Measurements from ENCODE around the gene SHE.
"Not testable (repeated sequence)": the region's sequence is repeated elsewhere in the genome, so short reads cannot be mapped to it uniquely, and the experiment has no call there.

SHE gene

GRCh38 chr1:154514066-154514553 is 11.9 kb upstream of the SHE start:
- no peak for DNase-seq (ENCODE audit: low read depth)

GRCh38 chr1:154512760-154513159 is 10.5 kb upstream of the SHE start:
- DNase-seq (ENCODE audit: low read depth), result no peak

GRCh38 chr1:154503898-154504297 is 1.7 kb upstream of the SHE start:
- no peak for DNase-seq (ENCODE audit: low read depth)

- DNase-seq (ENCODE audit: low read depth), result no peak
Measured at GRCh38 chr1:154502744-154503115, 518 bp upstream of the SHE start.

GRCh38 chr1:154501423-154502065 is 668 bp downstream of the SHE start:
- DNase-seq (ENCODE audit: low read depth), result no peak

- DNase-seq (ENCODE audit: low read depth), result no peak
Measured at GRCh38 chr1:154500533-154500932, 1.7 kb downstream of the SHE start.

DNA sequence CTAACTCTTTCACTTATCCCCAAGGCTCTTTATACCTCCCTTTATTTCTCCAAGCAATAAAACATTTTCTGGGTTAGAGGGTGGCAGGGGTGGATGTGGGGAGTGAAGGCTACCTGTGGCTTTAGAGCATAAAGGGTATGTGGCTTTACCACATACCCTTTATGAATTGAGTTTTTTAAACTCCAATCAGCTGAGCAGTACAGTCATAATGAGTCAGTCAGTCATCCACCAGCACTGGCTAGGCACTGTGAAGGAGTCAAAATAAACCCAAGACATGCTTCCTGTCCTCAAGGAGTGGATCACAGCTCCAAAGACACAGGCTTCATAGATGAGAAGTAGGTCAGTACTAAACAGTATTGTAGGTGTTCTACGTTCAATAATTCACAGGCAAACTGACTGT is 2.8 kb downstream of the SHE start:
- no peak for DNase-seq (ENCODE audit: low read depth)

DNA sequence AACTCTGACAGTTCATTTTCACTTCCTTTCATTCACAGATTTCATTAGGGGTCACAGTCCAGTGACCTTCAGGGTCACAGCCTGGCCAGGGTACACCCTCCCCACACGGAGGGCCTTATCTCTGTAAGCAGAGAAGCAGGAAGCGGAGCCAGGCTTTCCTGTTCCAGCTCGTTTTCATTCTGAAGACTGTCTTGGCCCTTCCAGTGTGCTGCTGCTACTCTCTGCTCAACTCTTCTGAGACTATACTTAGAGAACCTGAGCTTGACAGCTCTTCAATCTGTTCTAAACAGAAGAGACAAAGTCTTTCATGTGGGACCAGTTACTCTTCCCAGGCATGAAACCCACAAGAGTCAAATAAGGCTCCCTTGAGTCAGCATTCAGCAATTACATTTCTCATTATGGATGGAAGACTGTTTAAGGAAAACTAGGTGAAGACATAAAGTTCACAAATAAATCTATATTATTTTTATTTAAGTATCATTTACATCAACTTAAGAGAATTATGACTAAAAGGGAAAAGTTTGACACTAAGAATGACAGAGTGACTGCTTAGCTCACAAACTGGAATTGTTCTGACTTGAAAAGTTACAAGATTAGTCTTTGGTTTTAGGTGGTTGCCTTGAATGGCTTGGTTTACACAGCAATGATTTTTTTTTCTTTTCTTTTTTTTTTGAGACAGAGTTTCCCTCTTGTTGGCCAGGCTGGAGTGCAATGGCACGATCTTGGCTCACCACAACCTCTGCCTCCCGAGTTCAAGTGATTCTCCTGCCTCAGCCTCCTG is 5.0 kb downstream of the SHE start:
- DNase-seq (ENCODE audit: low read depth), result no peak

GRCh38 chr1:154496383-154496782 is 5.8 kb downstream of the SHE start:
- no peak for DNase-seq (ENCODE audit: low read depth)

- no peak for DNase-seq (ENCODE audit: low read depth)
Measured at GRCh38 chr1:154495496-154496273, 6.5 kb downstream of the SHE start.

DNA sequence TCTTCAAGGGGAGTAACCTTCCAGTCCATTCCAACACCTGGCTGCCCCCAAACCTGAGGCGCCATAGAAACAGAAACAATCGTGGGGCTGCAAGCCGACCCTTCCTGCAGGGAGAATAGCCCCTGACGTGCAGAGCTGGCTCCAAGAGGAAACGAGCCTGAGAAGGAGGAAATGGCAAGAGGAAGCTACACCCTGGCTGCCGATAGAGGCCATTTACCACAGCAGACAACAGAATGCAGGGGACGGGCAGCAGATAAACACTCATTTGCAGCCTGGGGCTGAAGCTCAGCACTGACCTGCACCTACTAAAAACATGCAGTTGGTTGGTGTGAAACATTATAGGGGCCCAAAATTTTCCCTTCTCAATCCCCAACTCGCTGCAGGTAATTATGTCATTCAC is 8.9 kb downstream of the SHE start:
- DNase-seq (ENCODE audit: low read depth), result no peak

GRCh38 chr1:154492115-154492514 is 10.1 kb downstream of the SHE start:
- no peak for DNase-seq (ENCODE audit: low read depth)

GRCh38 chr1:154490317-154490716 is 11.9 kb downstream of the SHE start:
- DNase-seq (ENCODE audit: low read depth), result no peak

DNA sequence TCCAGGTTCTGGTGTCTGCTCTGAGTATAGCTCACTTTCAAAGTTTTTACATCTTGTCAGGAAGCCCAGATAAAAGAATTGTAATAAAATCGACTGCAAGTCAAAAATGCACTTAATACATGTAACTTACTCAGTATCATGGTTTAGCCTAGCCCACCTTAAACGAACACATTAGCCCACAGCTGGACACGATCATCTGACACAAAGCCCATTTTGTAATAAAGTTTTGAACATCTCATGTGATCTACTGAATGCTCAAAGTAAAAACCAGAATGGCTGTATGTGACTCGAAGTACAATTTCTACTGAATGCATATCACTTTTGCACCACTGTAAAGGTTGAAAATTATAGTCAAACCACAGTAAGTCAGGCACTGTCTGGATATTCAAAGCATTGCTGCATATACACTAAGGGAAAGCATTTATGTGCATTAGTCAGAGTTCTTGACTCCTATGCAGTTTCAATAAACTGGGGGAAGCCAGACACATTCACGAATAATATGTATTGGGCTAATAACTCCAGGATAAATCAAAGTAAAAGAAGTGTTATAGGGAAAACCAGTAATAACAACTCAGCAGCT is 12.4 kb downstream of the SHE start:
- no peak for DNase-seq (ENCODE audit: low read depth)

DNA sequence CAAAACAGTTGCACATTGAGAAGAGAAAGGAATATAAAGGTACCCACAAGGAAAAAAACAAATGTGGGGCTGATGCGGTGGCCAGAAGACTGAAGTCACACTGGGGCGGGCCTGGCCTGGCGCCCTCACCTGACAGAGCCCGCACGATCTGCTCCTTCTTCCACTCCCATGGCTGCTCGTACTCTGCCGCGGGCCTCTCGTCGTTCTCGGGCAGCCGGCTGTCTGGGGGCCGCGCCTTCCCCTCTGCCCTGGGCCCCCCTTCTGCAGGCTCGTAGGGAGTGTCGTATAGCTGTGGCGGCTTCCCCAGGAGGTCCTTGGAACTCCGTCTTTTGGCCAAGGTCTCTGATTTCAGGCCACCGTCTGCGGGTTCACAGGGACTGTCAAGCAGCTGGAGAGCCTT is 13.3 kb downstream of the SHE start:
- no peak for DNase-seq (ENCODE audit: low read depth)

DNA sequence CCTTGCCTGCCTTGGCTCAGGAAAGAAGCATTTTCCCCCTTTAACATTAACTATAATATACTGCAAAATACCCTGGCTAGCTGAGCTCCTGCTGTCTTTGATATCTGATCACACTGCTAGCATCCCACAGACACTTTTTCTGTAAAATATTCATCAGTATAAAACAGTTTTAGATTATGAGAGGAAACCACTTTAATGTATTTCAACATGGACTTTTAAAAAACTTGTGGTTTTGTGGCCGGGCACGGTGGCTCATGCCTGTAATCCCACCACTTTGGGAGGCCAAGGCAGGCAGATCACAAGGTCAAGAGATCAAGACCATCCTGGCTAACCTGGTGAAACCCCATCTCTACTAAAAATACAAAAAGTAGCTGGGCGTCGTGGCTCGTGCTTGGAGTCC is 15.5 kb downstream of the SHE start:
- not testable (repeated sequence) for DNase-seq (ENCODE audit: low read depth)

DNA sequence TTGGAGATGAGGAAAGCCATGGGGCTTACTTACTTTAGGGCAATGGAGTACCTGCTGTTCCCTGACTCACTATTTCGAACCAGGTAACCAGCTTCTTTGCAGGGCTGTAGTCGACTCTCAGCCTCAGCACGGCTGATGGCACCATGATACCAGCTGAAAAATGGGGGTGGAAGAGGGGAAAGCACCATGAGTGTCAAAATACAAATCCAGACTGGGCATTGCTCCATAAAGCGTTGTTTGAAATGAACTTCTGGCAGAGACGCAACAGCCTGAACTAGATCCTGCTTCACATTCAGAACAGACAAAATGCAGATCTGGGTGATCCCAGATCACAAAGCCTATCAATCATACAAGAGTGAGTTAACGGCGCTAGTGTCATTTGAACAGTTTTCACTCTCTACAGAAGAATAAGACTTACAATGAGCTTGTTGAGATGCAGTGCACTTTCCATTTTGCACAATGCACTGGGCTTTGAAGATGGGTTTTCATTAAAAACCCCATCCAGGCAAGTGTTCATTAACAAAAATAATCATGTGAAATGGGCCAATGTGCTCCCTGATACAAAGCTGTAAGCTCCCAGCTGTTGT is 16.2 kb downstream of the SHE start:
- no peak for DNase-seq (ENCODE audit: low read depth)

- DNase-seq (ENCODE audit: low read depth), result no peak
Measured at GRCh38 chr1:154485106-154485505, 17.1 kb downstream of the SHE start.

- DNase-seq (ENCODE audit: low read depth), result no peak
Measured at GRCh38 chr1:154483941-154484803, 18.0 kb downstream of the SHE start.

DNA sequence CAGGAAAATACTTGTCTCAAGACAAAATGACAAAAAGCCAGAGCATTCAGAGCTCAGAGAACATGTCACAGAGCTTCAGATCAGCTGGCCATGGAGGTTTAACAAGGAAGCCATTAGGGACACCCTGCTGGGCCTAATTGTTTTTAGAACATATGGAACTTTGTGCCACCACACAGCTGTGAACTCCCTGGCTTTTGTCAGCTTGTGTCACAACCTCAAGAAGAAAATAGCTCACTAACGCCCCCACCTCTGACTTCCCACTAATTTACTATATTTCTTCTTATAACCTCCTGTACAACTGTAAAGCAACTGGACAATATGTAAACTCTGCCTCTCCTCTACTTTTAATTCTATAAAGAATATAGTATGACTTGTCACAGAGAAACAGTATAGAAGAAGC is 21.2 kb downstream of the SHE start:
- no peak for DNase-seq (ENCODE audit: low read depth)

- DNase-seq (ENCODE audit: low read depth), result peak; percentile 43
Measured at GRCh38 chr1:154479764-154480421, 22.3 kb downstream of the SHE start.
